Renal cortical epithelial cell (primary cell): Measurements from ENCODE around the gene TSPYL1. TPM values are rescaled to one million over a fixed set of nuclear protein-coding genes. Genes with fewer than 3 reads are reported as not detected.
"Not testable (repeated sequence)": the region's sequence is repeated elsewhere in the genome, so short reads cannot be mapped to it uniquely, and the experiment has no call there.

Experiments used
- DNase-seq: peaks from one replicate; pipeline ENCODE4 v3.0.0-alpha.2; 2011; ENCODE audit warnings: low read depth
- total RNA-seq: library from RNA; depleted of rRNA; stranded (reverse); fragments of >200 nt; gene quantifications from 2 replicates; pipeline ENCODE4 v1.2.3, GENCODE V29; 2014

Gene TSPYL1
- total RNA-seq, 1 donor from 2014 or later: 115 TPM

GRCh38 chr6:116298273-116298672 lies 18.5 kb upstream of the TSPYL1 start:
- DNase-seq: no peak

- DNase-seq: no peak
Measured at GRCh38 chr6:116292553-116292952, 12.8 kb upstream of the TSPYL1 start.

- DNase-seq: no peak
Measured at GRCh38 chr6:116291701-116292396, 12.1 kb upstream of the TSPYL1 start.

- DNase-seq: no peak
Measured at GRCh38 chr6:116290799-116291198, 11.1 kb upstream of the TSPYL1 start.

- no peak for DNase-seq
Measured at GRCh38 chr6:116289876-116290275, 10.1 kb upstream of the TSPYL1 start.

GRCh38 chr6:116287689-116288282 lies 8.1 kb upstream of the TSPYL1 start:
- DNase-seq: peak; percentile 68

- DNase-seq: no peak
Measured at GRCh38 chr6:116286773-116287358, 7.1 kb upstream of the TSPYL1 start.

GRCh38 chr6:116284984-116285383 lies 5.3 kb upstream of the TSPYL1 start:
- not testable (repeated sequence) for DNase-seq

GRCh38 chr6:116283191-116283590 lies 3.5 kb upstream of the TSPYL1 start:
- DNase-seq: no peak

- no peak for DNase-seq
Measured at GRCh38 chr6:116282698-116283097, 3.0 kb upstream of the TSPYL1 start.

GRCh38 chr6:116280933-116281316 lies 1.2 kb upstream of the TSPYL1 start:
- no peak for DNase-seq

- DNase-seq: peak; percentile 51
Measured at GRCh38 chr6:116280161-116280932, 617 bp upstream of the TSPYL1 start.

GRCh38 chr6:116278854-116279231 lies 887 bp downstream of the TSPYL1 start:
- DNase-seq: no peak

- no peak for DNase-seq
Measured at GRCh38 chr6:116278481-116278829, 1.3 kb downstream of the TSPYL1 start.

- no peak for DNase-seq
Measured at GRCh38 chr6:116277124-116277523, 2.6 kb downstream of the TSPYL1 start.

- no peak for DNase-seq
Measured at GRCh38 chr6:116271149-116271708, 8.5 kb downstream of the TSPYL1 start.

GRCh38 chr6:116268589-116269293 lies 11.0 kb downstream of the TSPYL1 start:
- DNase-seq: peak; percentile 74

- no peak for DNase-seq
Measured at GRCh38 chr6:116267836-116268588, 11.7 kb downstream of the TSPYL1 start.

- DNase-seq: no peak
Measured at GRCh38 chr6:116266803-116267202, 12.9 kb downstream of the TSPYL1 start.

- DNase-seq: peak; percentile 46
Measured at GRCh38 chr6:116265041-116265829, 14.5 kb downstream of the TSPYL1 start.
